ENCODE results near the gene JAKMIP1. TPM values are rescaled to one million over a fixed set of nuclear protein-coding genes. Genes with fewer than 3 reads are reported as not detected.

Gene JAKMIP1
- total RNA-seq, 2 experiments from 2014 or later: 5.6 to 6.3 TPM

DNA sequence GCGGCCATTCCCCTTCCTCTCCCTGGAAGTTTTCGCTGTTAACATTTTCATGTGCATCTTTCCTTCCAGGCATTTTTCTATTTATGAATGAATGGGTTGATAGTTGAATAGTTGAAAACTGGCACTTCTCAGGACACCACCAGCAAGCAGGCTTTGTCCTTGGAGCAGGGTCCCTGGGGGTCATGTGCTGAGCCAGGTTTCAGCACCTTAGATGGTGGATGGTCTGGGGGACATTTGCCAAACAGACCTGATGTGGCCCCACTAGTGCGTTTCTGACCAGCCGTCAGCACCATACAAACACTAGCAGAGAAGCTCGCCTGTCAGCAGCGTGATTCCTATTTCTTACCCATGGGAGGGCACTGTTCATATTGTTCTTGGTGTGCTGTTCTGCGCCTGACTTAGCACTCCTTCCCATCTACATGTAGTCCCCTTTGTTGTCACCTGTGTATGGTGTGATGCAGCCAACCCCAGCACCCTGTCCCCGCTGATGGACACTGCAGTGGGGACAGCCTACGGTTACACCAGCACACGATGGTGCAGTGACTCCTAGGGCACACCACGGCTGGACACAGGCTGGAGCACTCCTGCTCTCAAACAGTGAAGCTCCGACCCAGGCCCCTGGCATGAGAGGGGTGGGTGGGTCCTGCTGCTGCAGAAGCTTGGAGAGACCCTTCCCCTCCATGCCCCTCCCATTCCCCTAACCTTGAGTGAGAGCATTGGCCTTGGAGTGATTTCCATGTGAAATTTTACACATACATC is 42.1 kb upstream of the JAKMIP1 start:
- TF ChIP-seq, protein P1, sequence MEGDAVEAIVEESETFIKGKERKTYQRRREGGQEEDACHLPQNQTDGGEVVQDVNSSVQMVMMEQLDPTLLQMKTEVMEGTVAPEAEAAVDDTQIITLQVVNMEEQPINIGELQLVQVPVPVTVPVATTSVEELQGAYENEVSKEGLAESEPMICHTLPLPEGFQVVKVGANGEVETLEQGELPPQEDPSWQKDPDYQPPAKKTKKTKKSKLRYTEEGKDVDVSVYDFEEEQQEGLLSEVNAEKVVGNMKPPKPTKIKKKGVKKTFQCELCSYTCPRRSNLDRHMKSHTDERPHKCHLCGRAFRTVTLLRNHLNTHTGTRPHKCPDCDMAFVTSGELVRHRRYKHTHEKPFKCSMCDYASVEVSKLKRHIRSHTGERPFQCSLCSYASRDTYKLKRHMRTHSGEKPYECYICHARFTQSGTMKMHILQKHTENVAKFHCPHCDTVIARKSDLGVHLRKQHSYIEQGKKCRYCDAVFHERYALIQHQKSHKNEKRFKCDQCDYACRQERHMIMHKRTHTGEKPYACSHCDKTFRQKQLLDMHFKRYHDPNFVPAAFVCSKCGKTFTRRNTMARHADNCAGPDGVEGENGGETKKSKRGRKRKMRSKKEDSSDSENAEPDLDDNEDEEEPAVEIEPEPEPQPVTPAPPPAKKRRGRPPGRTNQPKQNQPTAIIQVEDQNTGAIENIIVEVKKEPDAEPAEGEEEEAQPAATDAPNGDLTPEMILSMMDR (IDR thresholded peaks at IDR 0.05): no peak
- no peak overlapping the region for H3K27ac Mint-ChIP-seq
- ChIA-PET CTCF (interaction anchor here (2.6 kb wide), 1 partner anchor 89 kb away, joined by 9 read pairs; no protein-coding TSS in a partner anchor), POLR2A (no interaction called here)
- intact Hi-C loops (cut with micrococcal nuclease): no loop called here
- no peak for ATAC-seq
- peaks cover 12% of the 10 kb centered on the region for H3K9me3 Mint-ChIP-seq
- H3K4me1 Mint-ChIP-seq (ENCODE audit: low read depth): no peaks in the 10 kb centered on the region
- no peaks in the 10 kb centered on the region for H3K36me3 Mint-ChIP-seq (ENCODE audit: low read depth)
- H3K27me3 Mint-ChIP-seq: peaks cover 35% of the 10 kb centered on the region
- no peak overlapping the region for H3K4me3 Mint-ChIP-seq
- DNase-seq: no peak

DNA sequence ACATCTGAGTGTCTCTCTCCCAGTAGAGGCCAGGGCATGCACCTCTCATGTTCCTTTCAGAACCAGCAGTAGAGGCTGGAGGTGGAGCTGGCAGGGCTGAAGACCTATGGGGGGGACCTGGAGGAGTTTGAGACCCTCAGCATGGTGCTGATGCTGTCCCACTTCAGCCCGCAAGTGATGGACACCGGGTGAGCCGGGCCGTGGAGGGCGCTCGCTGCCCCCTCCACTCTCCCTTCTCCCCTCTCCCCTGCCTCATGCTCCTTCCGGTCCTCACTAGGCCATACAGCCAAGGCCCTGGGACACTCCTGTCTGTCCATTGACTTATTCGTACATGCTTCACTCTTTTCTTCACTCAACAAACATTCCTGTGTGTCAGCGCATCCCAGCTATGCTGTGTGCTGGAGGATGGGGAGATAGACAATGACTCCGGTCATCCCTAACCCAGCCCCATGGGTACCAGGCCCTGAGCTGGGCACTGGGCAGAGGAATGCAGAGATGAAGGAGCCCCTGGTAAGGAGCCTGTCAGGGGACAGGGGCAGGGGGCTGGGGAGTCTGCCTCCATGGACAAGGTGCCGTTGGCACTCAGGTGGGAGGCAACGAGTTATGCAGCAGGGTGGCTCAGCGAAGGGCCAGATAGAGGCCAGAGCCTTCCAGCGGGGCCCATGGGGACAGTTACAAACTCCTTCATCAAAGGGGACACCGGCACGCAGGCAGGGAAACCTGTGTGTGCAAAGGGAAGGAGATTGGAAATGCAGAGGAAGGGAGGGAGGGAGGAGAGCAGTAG is 40.9 kb upstream of the JAKMIP1 start:
- CTCF ChIA-PET: no interaction called here
- H3K27me3 Mint-ChIP-seq: peaks cover 27% of the 10 kb centered on the region

DNA sequence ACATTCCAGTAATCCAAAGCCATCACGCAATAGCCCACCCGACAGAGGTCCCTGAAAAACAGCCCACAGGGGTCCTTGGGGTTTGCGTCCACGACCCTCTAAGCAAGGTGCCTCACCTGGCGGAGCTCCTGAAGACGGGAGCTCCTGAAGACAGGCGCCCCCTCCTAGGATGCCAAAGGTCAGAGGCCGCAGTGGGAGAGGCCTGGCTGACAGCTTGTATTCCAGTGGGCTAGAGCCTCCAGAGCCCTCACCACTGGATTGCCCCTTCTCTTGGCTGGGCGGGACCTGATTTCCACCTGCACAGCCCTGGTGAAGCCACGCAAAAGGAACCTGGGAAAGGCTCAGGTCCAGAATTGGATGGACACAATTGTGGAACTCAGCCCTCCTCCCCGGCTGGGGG is 39.6 kb upstream of the JAKMIP1 start:
- H3K27ac Mint-ChIP-seq: no peak overlapping the region
- H3K9me3 Mint-ChIP-seq: peaks cover 12% of the 10 kb centered on the region
- CTCF ChIA-PET: interaction anchor here (0.8 kb wide), 1 partner anchor 88 kb away, joined by 3 read pairs; no protein-coding TSS in a partner anchor
- H3K27me3 Mint-ChIP-seq: peaks cover 22% of the 10 kb centered on the region
- no peak overlapping the region for H3K4me3 Mint-ChIP-seq
- POLR2A ChIA-PET: no interaction called here
- intact Hi-C loops (cut with micrococcal nuclease): no loop called here
- DNase-seq: no peak
- no peaks in the 10 kb centered on the region for H3K36me3 Mint-ChIP-seq (ENCODE audit: low read depth)
- TF ChIP-seq, protein P1 (IDR thresholded peaks at IDR 0.05): no peak
- H3K4me1 Mint-ChIP-seq (ENCODE audit: low read depth): no peaks in the 10 kb centered on the region
- no peak for ATAC-seq

More for the DNA sequence above, 40.9 kb upstream of the JAKMIP1 start:
- Mint-ChIP-seq H3K4me3 (no peak overlapping the region), H3K36me3 (ENCODE audit: low read depth) (no peaks in the 10 kb centered on the region), H3K9me3 (peaks cover 12% of the 10 kb centered on the region), H3K27ac (no peak overlapping the region), H3K4me1 (ENCODE audit: low read depth) (no peaks in the 10 kb centered on the region)
- intact Hi-C loops (cut with micrococcal nuclease): no loop called here
- TF ChIP-seq, protein P1 (IDR thresholded peaks at IDR 0.05): no peak
- POLR2A ChIA-PET: no interaction called here
- ATAC-seq: no peak
- no peak for DNase-seq

DNA sequence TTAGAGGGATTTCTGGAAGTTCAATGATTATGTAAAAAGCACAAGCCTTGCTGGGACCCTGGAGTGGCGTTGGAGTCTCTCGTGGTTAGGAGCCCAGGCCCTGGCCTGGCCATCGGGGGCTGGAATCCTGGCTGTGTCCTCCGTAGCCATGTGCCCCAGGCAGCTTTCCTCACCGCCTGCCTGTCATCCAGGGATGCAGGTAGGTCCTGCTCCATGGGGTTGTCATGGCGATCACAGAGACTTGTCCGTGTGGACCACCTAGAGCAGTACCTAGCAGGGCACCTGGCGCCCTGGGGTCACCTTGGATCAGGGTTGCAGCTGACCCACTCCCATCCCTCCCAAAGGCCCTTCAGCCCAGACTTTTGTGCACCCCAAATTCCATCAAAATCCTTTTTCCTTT is 39.1 kb upstream of the JAKMIP1 start:
- H3K9me3 Mint-ChIP-seq: peaks cover 7% of the 10 kb centered on the region
- no peak overlapping the region for H3K27ac Mint-ChIP-seq
- POLR2A ChIA-PET: no interaction called here
- no peak for DNase-seq
- ATAC-seq: no peak
- intact Hi-C loops (cut with micrococcal nuclease): no loop called here
- TF ChIP-seq, protein P1 (IDR thresholded peaks at IDR 0.05): no peak
- H3K4me1 Mint-ChIP-seq (ENCODE audit: low read depth): no peaks in the 10 kb centered on the region
- H3K36me3 Mint-ChIP-seq (ENCODE audit: low read depth): no peaks in the 10 kb centered on the region
- no peak overlapping the region for H3K4me3 Mint-ChIP-seq
- CTCF ChIA-PET: interaction anchor here (0.8 kb wide), 1 partner anchor 88 kb away, joined by 3 read pairs; no protein-coding TSS in a partner anchor
- peaks cover 17% of the 10 kb centered on the region for H3K27me3 Mint-ChIP-seq
